AG08395 (cell line): ENCODE results near the gene AGAP1.
A peak's percentile ranks its signal among the peaks of the same experiment; 100 is the strongest.

ENCODE experiments used
- DNase-seq: peaks from one replicate; pipeline ENCODE4 v3.0.0; 2012; ENCODE audit warnings: mixed read lengths, low spot score

Gene AGAP1

GRCh38 chr2:236095504-236095903, 601.7 kb downstream of the AGAP1 start:
- no peak for DNase-seq

GRCh38 chr2:236101311-236101950, 607.6 kb downstream of the AGAP1 start:
- DNase-seq, result no peak

GRCh38 chr2:236102971-236103370, 609.1 kb downstream of the AGAP1 start:
- no peak for DNase-seq

GRCh38 chr2:236103981-236104380, 610.1 kb downstream of the AGAP1 start:
- DNase-seq, result no peak

GRCh38 chr2:236105955-236106607, 612.2 kb downstream of the AGAP1 start:
- no peak for DNase-seq

GRCh38 chr2:236106761-236107160, 612.9 kb downstream of the AGAP1 start:
- no peak for DNase-seq

GRCh38 chr2:236107536-236107935, 613.7 kb downstream of the AGAP1 start:
- DNase-seq, result no peak

- no peak for DNase-seq
Observed at GRCh38 chr2:236107942-236108625, 614.2 kb downstream of the AGAP1 start.

- DNase-seq, result no peak
Observed at GRCh38 chr2:236109061-236109460, 615.2 kb downstream of the AGAP1 start.

GRCh38 chr2:236109473-236109872, 615.6 kb downstream of the AGAP1 start:
- DNase-seq, result no peak

- DNase-seq, result no peak
Observed at GRCh38 chr2:236112466-236112865, 618.6 kb downstream of the AGAP1 start.

- no peak for DNase-seq
Observed at GRCh38 chr2:236113425-236113824, 619.6 kb downstream of the AGAP1 start.

GRCh38 chr2:236113948-236114347, 620.1 kb downstream of the AGAP1 start:
- no peak for DNase-seq

- no peak for DNase-seq
Observed at GRCh38 chr2:236114959-236115358, 621.1 kb downstream of the AGAP1 start.

GRCh38 chr2:236117401-236117800, 623.6 kb downstream of the AGAP1 start:
- DNase-seq, result peak; percentile 13

GRCh38 chr2:236117861-236118269, 624.0 kb downstream of the AGAP1 start:
- DNase-seq, result no peak

- no peak for DNase-seq
Observed at GRCh38 chr2:236119003-236119402, 625.2 kb downstream of the AGAP1 start.

- no peak for DNase-seq
Observed at GRCh38 chr2:236119476-236119875, 625.6 kb downstream of the AGAP1 start.

GRCh38 chr2:236120141-236120601, 626.3 kb downstream of the AGAP1 start:
- no peak for DNase-seq

GRCh38 chr2:236120829-236121228, 627.0 kb downstream of the AGAP1 start:
- no peak for DNase-seq

- DNase-seq, result no peak
Observed at GRCh38 chr2:236121546-236121945, 627.7 kb downstream of the AGAP1 start.

- DNase-seq, result no peak
Observed at GRCh38 chr2:236122236-236122635, 628.4 kb downstream of the AGAP1 start.

GRCh38 chr2:236123716-236124115, 629.9 kb downstream of the AGAP1 start:
- DNase-seq, result no peak
